ENCODE data around the gene GGA1. TPM values are rescaled to one million over a fixed set of nuclear protein-coding genes. Genes with fewer than 3 reads are reported as not detected.

The GGA1 gene
- total RNA-seq, 2 experiments from 2014 or later = 59.7 to 62.8 TPM

- no peak for TF ChIP-seq CTCF (IDR thresholded peaks at IDR 0.05)
- no peaks in the 10 kb centered on the region for H3K36me3 Mint-ChIP-seq (ENCODE audit: low read depth)
- intact Hi-C loops (cut with micrococcal nuclease) = no loop called here
- H3K4me3 Mint-ChIP-seq = no peak overlapping the region
- CTCF ChIA-PET = interaction anchor here (1.0 to 15.7 kb wide), 4 partner anchors 13 to 82 kb away, joined by 3 to 501 read pairs (median 100); no protein-coding TSS in a partner anchor
- H3K9me3 Mint-ChIP-seq = no peaks in the 10 kb centered on the region
- H3K27ac Mint-ChIP-seq = no peak overlapping the region
- ATAC-seq = no peak
- POLR2A ChIA-PET = interaction anchor here (0.6 kb wide), 1 partner anchor 85 kb away, joined by 3 read pairs; no protein-coding TSS in a partner anchor
- no peaks in the 10 kb centered on the region for H3K27me3 Mint-ChIP-seq
- H3K4me1 Mint-ChIP-seq (ENCODE audit: low read depth) = peaks cover 10% of the 10 kb centered on the region
- no peak for DNase-seq
Observed at GRCh38 chr22:37571258-37571991, 37.2 kb upstream of the GGA1 start.

- intact Hi-C loops (cut with micrococcal nuclease) = no loop called here
- ChIA-PET POLR2A (interaction anchor here (0.6 to 1.2 kb wide), 2 partner anchors 20 to 84 kb away, joined by 3 read pairs; no protein-coding TSS in a partner anchor), CTCF (interaction anchor here (11.3 to 15.7 kb wide), 2 partner anchors 19 to 27 kb away, joined by 166 to 501 read pairs; no protein-coding TSS in a partner anchor)
- no peaks in the 10 kb centered on the region for H3K36me3 Mint-ChIP-seq (ENCODE audit: low read depth)
- H3K27me3 Mint-ChIP-seq = no peaks in the 10 kb centered on the region
- H3K9me3 Mint-ChIP-seq = no peaks in the 10 kb centered on the region
- no peak for ATAC-seq
- no peak for DNase-seq
- no peak overlapping the region for H3K27ac Mint-ChIP-seq
- H3K4me3 Mint-ChIP-seq = no peak overlapping the region
- peaks cover 4% of the 10 kb centered on the region for H3K4me1 Mint-ChIP-seq (ENCODE audit: low read depth)
- TF ChIP-seq CTCF (IDR thresholded peaks at IDR 0.05) = no peak
Observed at GRCh38 chr22:37571992-37572373, 36.7 kb upstream of the GGA1 start.

- Mint-ChIP-seq H3K36me3 (ENCODE audit: low read depth) (no peaks in the 10 kb centered on the region), H3K27ac (no peak overlapping the region), H3K27me3 (peaks cover under 1% of the 10 kb centered on the region), H3K9me3 (no peaks in the 10 kb centered on the region), H3K4me1 (ENCODE audit: low read depth) (peaks cover 6% of the 10 kb centered on the region), H3K4me3 (no peak overlapping the region)
- ChIA-PET POLR2A (interaction anchor here (1.0 kb wide), 1 partner anchor 17 kb away, joined by 3 read pairs; no protein-coding TSS in a partner anchor), CTCF (interaction anchor here (1.0 to 2.2 kb wide), 5 partner anchors 14 to 37 kb away, joined by 4 to 7 read pairs (median 6); no protein-coding TSS in a partner anchor)
- TF ChIP-seq CTCF (IDR thresholded peaks at IDR 0.05) = no peak
- no peak for ATAC-seq
- intact Hi-C loops (cut with micrococcal nuclease) = no loop called here
- no peak for DNase-seq
Observed at GRCh38 chr22:37575490-37576003, 33.1 kb upstream of the GGA1 start.

GRCh38 chr22:37578002-37578401, 30.6 kb upstream of the GGA1 start:
- ChIA-PET POLR2A (interaction anchor here (1.2 kb wide), 1 partner anchor 11 kb away, joined by 3 read pairs; no protein-coding TSS in a partner anchor), CTCF (interaction anchor here (0.6 to 7.4 kb wide), 3 partner anchors 11 to 748 kb away, joined by 3 to 61 read pairs (median 40); no protein-coding TSS in a partner anchor)
- ATAC-seq = no peak
- no peak for DNase-seq
- Mint-ChIP-seq H3K4me1 (ENCODE audit: low read depth) (peaks cover 7% of the 10 kb centered on the region), H3K36me3 (ENCODE audit: low read depth) (no peaks in the 10 kb centered on the region), H3K27me3 (peaks cover 1% of the 10 kb centered on the region), H3K4me3 (no peak overlapping the region), H3K27ac (no peak overlapping the region), H3K9me3 (no peaks in the 10 kb centered on the region)
- no peak for TF ChIP-seq CTCF (IDR thresholded peaks at IDR 0.05)
- intact Hi-C loops (cut with micrococcal nuclease) = no loop called here

GRCh38 chr22:37581504-37581903, 27.1 kb upstream of the GGA1 start:
- CTCF ChIA-PET = interaction anchor here (1.3 to 7.4 kb wide), 2 partner anchors 10 to 19 kb away, joined by 3 to 61 read pairs; no protein-coding TSS in a partner anchor
- no peak for TF ChIP-seq CTCF (IDR thresholded peaks at IDR 0.05)
- DNase-seq (no peak), ATAC-seq (no peak)
- H3K36me3 Mint-ChIP-seq (ENCODE audit: low read depth) = no peaks in the 10 kb centered on the region
- H3K4me3 Mint-ChIP-seq = no peak overlapping the region
- H3K4me1 Mint-ChIP-seq (ENCODE audit: low read depth) = peaks cover 7% of the 10 kb centered on the region
- H3K27me3 Mint-ChIP-seq = peaks cover 4% of the 10 kb centered on the region
- H3K9me3 Mint-ChIP-seq = no peaks in the 10 kb centered on the region
- intact Hi-C loops (cut with micrococcal nuclease) = no loop called here
- POLR2A ChIA-PET = no interaction called here
- H3K27ac Mint-ChIP-seq = no peak overlapping the region
